ENCODE results near the gene CKAP4.

Gene CKAP4

GRCh38 chr12:106255493-106255892, 7.7 kb upstream of the CKAP4 start:
- Histone ChIP-seq H3K27ac (no peak overlapping the region), H3K9me3 (ENCODE audit: low read depth, low read length) (no peaks in the 10 kb centered on the region), H3K9ac (ENCODE audit: insufficient read length) (no peak overlapping the region), H3K4me3 (no peak overlapping the region), H3K36me3 (ENCODE audit: insufficient read depth, low read length) (no peaks in the 10 kb centered on the region)
- DNase-seq (ENCODE audit: low read depth, low spot score), result no peak
- TF ChIP-seq FOXP2 (optimal IDR thresholded peaks at IDR 0.05; ENCODE audit: control extremely low read depth, extremely low read length, insufficient read depth), result no peak
- TF ChIP-seq POLR2AphosphoS5 (IDR thresholded peaks at IDR 0.05; ENCODE audit: borderline replicate concordance, low read depth, low read length), result no peak
- no peak for TF ChIP-seq EZH2 (IDR thresholded peaks at IDR 0.05)

GRCh38 chr12:106254724-106255123, 6.9 kb upstream of the CKAP4 start:
- Histone ChIP-seq H3K9me3 (ENCODE audit: low read depth, low read length) (no peaks in the 10 kb centered on the region), H3K4me3 (no peak overlapping the region), H3K9ac (ENCODE audit: insufficient read length) (no peak overlapping the region), H3K36me3 (ENCODE audit: insufficient read depth, low read length) (no peaks in the 10 kb centered on the region), H3K27ac (no peak overlapping the region)
- no peak for DNase-seq (ENCODE audit: low read depth, low spot score)
- no peak for TF ChIP-seq POLR2AphosphoS5 (IDR thresholded peaks at IDR 0.05; ENCODE audit: borderline replicate concordance, low read depth, low read length)
- no peak for TF ChIP-seq EZH2 (IDR thresholded peaks at IDR 0.05)
- no peak for TF ChIP-seq FOXP2 (optimal IDR thresholded peaks at IDR 0.05; ENCODE audit: control extremely low read depth, extremely low read length, insufficient read depth)

- Histone ChIP-seq H3K9ac (ENCODE audit: insufficient read length) (no peak overlapping the region), H3K4me3 (no peak overlapping the region), H3K9me3 (ENCODE audit: low read depth, low read length) (no peaks in the 10 kb centered on the region), H3K27ac (no peak overlapping the region), H3K36me3 (ENCODE audit: insufficient read depth, low read length) (no peaks in the 10 kb centered on the region)
- DNase-seq (ENCODE audit: low read depth, low spot score), result no peak
- TF ChIP-seq EZH2 (IDR thresholded peaks at IDR 0.05), result no peak
- TF ChIP-seq POLR2AphosphoS5 (IDR thresholded peaks at IDR 0.05; ENCODE audit: borderline replicate concordance, low read depth, low read length), result no peak
- no peak for TF ChIP-seq FOXP2 (optimal IDR thresholded peaks at IDR 0.05; ENCODE audit: control extremely low read depth, extremely low read length, insufficient read depth)
Observed at GRCh38 chr12:106251631-106252455, 4.0 kb upstream of the CKAP4 start.

GRCh38 chr12:106249411-106250135, 1.8 kb upstream of the CKAP4 start:
- no peak for DNase-seq (ENCODE audit: low read depth, low spot score)
- Histone ChIP-seq H3K9me3 (ENCODE audit: low read depth, low read length) (no peaks in the 10 kb centered on the region), H3K4me3 (no peak overlapping the region), H3K9ac (ENCODE audit: insufficient read length) (no peak overlapping the region), H3K36me3 (ENCODE audit: insufficient read depth, low read length) (peaks cover 13% of the 10 kb centered on the region), H3K27ac (peak overlapping the region; percentile 77; the same call in 1 of the 2 replicates)
- TF ChIP-seq FOXP2 (optimal IDR thresholded peaks at IDR 0.05; ENCODE audit: control extremely low read depth, extremely low read length, insufficient read depth) (no peak), POLR2AphosphoS5 (IDR thresholded peaks at IDR 0.05; ENCODE audit: borderline replicate concordance, low read depth, low read length) (no peak), EZH2 (IDR thresholded peaks at IDR 0.05) (no peak)

GRCh38 chr12:106248846-106249371, 1.1 kb upstream of the CKAP4 start:
- Histone ChIP-seq H3K27ac (peak overlapping the region; percentile 77), H3K9ac (ENCODE audit: insufficient read length) (peak overlapping the region; percentile 97), H3K9me3 (ENCODE audit: low read depth, low read length) (no peaks in the 10 kb centered on the region), H3K36me3 (ENCODE audit: insufficient read depth, low read length) (peaks cover 19% of the 10 kb centered on the region), H3K4me3 (peak overlapping the region; percentile 82)
- DNase-seq (ENCODE audit: low read depth, low spot score), result no peak
- TF ChIP-seq FOXP2 (optimal IDR thresholded peaks at IDR 0.05; ENCODE audit: control extremely low read depth, extremely low read length, insufficient read depth) (no peak), EZH2 (IDR thresholded peaks at IDR 0.05) (no peak), POLR2AphosphoS5 (IDR thresholded peaks at IDR 0.05; ENCODE audit: borderline replicate concordance, low read depth, low read length) (no peak; the same call in 1 of the 2 replicates)

- peak overlapping the region; percentile 77 for H3K27ac ChIP-seq
- H3K4me3 ChIP-seq, result peak overlapping the region; percentile 82
- peak overlapping the region; percentile 97 for H3K9ac ChIP-seq (ENCODE audit: insufficient read length)
- H3K36me3 ChIP-seq (ENCODE audit: insufficient read depth, low read length), result peaks cover 24% of the 10 kb centered on the region
- no peaks in the 10 kb centered on the region for H3K9me3 ChIP-seq (ENCODE audit: low read depth, low read length)
- DNase-seq (ENCODE audit: low read depth, low spot score), result no peak
- no peak for TF ChIP-seq POLR2AphosphoS5 (IDR thresholded peaks at IDR 0.05; ENCODE audit: borderline replicate concordance, low read depth, low read length)
- no peak for TF ChIP-seq FOXP2 (optimal IDR thresholded peaks at IDR 0.05; ENCODE audit: control extremely low read depth, extremely low read length, insufficient read depth)
- no peak for TF ChIP-seq EZH2 (IDR thresholded peaks at IDR 0.05)
Observed at GRCh38 chr12:106248312-106248845, 559 bp upstream of the CKAP4 start.

GRCh38 chr12:106246891-106247673, 738 bp downstream of the CKAP4 start:
- TF ChIP-seq FOXP2 (optimal IDR thresholded peaks at IDR 0.05; ENCODE audit: control extremely low read depth, extremely low read length, insufficient read depth), result no peak
- TF ChIP-seq POLR2AphosphoS5 (IDR thresholded peaks at IDR 0.05; ENCODE audit: borderline replicate concordance, low read depth, low read length), result no peak
- no peak for TF ChIP-seq EZH2 (IDR thresholded peaks at IDR 0.05)
- DNase-seq (ENCODE audit: low read depth, low spot score), result no peak

More at GRCh38 chr12:106246891-106247673, 738 bp downstream of the CKAP4 start:
- Histone ChIP-seq H3K9ac (ENCODE audit: insufficient read length) (peak overlapping the region; percentile 97), H3K9me3 (ENCODE audit: low read depth, low read length) (no peaks in the 10 kb centered on the region), H3K36me3 (ENCODE audit: insufficient read depth, low read length) (peaks cover 37% of the 10 kb centered on the region), H3K4me3 (peak overlapping the region; percentile 82), H3K27ac (peak overlapping the region; percentile 90)
